Endothelial cell of umbilical vein (primary cell): ENCODE measurements around the gene ZNF699.

Experiments used
- EZH2 ChIP-seq: IDR thresholded peaks from 2 replicates; pipeline ENCODE4 v1.6.1; 2012; ENCODE audit warnings: borderline replicate concordance, low read depth, mild to moderate bottlenecking, moderate library complexity, low read length, inconsistent platforms; ENCODE audit not compliant: severe bottlenecking
- TF ChIP-seq, protein P1 (sequence below), 2 donors: IDR thresholded peaks; 1 replicate in 1 of 2; 2 replicates in 1 of 2; pipeline ENCODE4 v1.5.1; 2011; ENCODE audit warnings: low read length in 2 of 2, mild to moderate bottlenecking in 2 of 2, moderate library complexity in 2 of 2, control low read depth in 1 of 2, inconsistent platforms in 1 of 2, low read depth in 1 of 2; ENCODE audit not compliant: insufficient read depth in 1 of 2; ENCODE audit errors: extremely low read depth in 1 of 2

DNA sequence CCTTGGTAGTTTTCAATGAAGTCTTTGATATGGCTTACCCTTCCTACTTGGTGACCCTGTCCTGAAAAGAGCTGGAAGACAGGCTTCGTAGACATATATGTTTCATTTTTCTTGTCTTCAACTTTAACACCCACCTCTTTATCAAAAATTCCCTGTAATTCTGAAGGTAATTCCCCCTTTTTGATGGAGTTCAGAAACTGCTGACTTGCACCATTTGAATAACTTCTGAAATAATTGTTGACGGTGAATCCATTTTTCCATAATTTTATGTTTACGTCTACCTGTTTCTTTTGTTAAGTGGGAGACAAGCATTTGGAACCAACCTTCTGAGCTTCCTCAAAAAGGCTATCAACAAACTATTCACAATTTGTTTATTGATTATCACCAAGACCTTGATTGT lies 38.6 kb upstream of the ZNF699 start:
- TF ChIP-seq EZH2: no peak
- TF ChIP-seq, protein P1, sequence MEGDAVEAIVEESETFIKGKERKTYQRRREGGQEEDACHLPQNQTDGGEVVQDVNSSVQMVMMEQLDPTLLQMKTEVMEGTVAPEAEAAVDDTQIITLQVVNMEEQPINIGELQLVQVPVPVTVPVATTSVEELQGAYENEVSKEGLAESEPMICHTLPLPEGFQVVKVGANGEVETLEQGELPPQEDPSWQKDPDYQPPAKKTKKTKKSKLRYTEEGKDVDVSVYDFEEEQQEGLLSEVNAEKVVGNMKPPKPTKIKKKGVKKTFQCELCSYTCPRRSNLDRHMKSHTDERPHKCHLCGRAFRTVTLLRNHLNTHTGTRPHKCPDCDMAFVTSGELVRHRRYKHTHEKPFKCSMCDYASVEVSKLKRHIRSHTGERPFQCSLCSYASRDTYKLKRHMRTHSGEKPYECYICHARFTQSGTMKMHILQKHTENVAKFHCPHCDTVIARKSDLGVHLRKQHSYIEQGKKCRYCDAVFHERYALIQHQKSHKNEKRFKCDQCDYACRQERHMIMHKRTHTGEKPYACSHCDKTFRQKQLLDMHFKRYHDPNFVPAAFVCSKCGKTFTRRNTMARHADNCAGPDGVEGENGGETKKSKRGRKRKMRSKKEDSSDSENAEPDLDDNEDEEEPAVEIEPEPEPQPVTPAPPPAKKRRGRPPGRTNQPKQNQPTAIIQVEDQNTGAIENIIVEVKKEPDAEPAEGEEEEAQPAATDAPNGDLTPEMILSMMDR (IDR thresholded peaks at IDR 0.05; ENCODE audit: extremely low read depth in 1 of 2, insufficient read depth in 1 of 2, low read depth in 1 of 2, low read length in 2 of 2): no peak
